GM18511 (cell line): ENCODE data around the gene PPP3R1.
A peak's percentile ranks its signal among the peaks of the same experiment; 100 is the strongest.

Experiments
- ATAC-seq: cut with Tn5 transposase; IDR thresholded peaks from one replicate; pipeline ENCODE4 v1.9.1; 2021; ENCODE audit warnings: mild to moderate bottlenecking, moderate library complexity; ENCODE audit not compliant: unreplicated experiment

The PPP3R1 gene

GRCh38 chr2:68236103-68236734 lies 16.1 kb downstream of the PPP3R1 start:
- ATAC-seq = peak; percentile 49

DNA sequence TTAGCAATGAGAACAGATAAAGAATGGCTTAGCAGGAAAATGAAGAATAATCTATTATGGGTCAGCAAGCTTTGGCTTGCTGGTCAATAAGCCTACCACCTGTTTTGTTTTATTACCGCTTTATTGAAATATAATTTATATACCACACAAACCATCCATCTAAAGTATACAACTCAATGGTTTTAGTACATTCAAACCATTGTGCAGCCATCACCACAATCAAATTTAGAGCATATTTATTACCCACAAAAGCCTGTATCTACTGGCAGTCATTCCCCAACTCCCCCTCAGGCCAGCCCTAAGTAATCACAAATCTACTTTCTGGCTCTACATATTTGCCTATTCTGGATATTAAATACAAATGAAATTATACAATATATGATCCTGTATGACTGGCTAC lies 17.2 kb downstream of the PPP3R1 start:
- no peak for ATAC-seq

DNA sequence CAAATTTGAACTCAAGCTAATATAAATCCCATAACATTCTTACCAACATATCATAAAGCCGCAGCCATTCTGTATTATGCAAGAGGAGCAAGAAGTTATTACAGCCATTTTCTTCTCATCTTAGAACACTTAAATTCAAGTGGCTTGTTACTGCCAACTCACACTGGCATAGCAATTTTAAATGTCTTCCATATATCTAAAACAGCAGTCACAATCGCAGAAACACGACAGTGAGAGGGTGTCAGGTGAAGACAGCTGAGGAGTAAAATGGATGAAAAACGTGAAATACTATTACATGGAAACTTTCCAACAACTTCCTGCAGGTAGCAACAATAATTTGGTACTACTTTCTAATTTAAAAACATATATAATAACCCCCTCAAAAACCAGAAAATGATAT lies 17.9 kb downstream of the PPP3R1 start:
- no peak for ATAC-seq

- no peak for ATAC-seq
Observed at GRCh38 chr2:68231061-68231372, 21.3 kb downstream of the PPP3R1 start.

- ATAC-seq = no peak
Observed at GRCh38 chr2:68230241-68231060, 21.9 kb downstream of the PPP3R1 start.

GRCh38 chr2:68226794-68227193 lies 25.5 kb downstream of the PPP3R1 start:
- no peak for ATAC-seq

GRCh38 chr2:68225119-68225632 lies 27.2 kb downstream of the PPP3R1 start:
- ATAC-seq = peak; percentile 85

DNA sequence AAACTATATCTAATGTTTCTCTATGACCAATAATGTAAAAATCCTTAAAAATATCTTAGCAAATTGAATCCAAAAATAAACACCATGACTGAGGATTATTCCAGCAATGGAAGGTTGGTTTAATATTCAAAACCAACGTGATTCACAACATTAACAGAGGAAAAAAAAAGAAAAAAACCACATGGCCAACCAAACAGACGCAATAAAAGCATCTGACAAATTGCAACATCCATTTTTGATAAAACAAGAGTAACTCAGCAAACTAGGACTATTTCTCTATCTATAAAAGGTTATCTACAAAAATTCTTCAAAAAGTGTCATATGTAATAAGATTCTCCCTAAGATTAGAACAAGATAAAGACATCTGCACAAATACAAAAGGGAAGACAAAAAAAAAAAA lies 28.9 kb downstream of the PPP3R1 start:
- no peak for ATAC-seq

DNA sequence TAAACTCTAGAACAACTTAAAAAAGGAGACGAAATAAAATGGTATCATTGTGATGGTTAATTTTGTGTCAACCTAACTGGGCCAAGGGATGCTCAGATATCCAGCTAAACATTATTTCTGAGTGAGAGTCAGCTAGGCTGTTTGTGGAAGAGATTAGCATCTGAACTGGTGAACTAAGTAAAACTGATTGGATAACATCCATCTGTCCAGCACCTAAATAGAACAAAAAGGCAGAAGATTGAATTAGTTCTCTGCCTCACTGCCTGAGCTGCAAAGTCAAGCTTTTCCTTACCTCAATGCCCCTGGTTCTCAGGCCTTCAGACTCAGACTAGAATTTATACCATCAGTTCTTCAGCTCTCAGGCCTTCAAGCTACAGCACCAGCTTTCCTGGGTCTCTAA lies 30.0 kb downstream of the PPP3R1 start:
- ATAC-seq = no peak

DNA sequence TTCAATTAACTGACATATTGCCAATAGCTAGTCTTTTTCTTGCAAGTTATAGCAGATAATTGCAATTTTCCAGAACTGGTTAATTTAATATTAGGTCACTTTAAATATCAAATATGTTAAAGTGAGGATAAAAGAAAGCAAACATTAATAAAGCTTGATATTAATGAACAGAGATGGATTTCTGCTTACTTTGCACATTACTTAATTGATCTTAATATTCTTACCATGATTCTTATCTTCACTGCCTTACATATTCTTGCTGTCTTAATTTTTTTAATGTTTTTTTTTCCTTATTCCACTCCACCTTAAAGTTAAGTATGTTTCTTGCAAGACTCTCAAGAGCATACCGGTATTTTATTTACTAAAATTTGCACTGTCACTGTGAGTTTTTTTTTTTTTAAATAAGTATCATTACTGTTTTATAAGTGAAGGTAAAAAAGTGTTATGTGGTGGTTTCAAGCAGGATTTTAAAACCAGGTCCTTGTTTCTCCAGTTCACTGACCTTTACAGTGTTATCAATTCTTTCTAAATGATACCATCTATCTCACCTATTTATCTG lies 33.9 kb downstream of the PPP3R1 start:
- ATAC-seq = no peak

GRCh38 chr2:68217729-68218128 lies 34.6 kb downstream of the PPP3R1 start:
- ATAC-seq = no peak

GRCh38 chr2:68216454-68217310 lies 35.6 kb downstream of the PPP3R1 start:
- peak; percentile 43 for ATAC-seq

- peak; percentile 82 for ATAC-seq
Observed at GRCh38 chr2:68214381-68214780, 38.0 kb downstream of the PPP3R1 start.

GRCh38 chr2:68206793-68207192 lies 45.5 kb downstream of the PPP3R1 start:
- no peak for ATAC-seq

DNA sequence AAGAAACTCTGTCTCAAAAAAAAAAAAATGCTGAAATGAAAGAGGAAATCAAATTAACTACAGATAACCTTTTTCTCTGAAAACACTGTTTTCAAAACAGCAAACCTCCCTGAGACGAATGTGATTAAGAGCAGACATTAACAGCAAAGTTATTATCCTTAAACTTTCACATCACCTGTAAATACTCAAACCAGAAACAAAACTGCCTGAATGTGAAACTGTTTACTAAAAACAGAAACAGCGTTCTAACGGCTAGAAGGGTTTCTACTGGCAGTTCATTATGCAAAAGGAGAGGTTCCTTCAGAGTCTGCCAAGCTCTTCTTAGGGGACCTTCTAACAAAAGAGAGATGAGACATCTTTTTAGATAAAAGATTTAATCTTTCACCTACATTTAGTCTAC lies 48.7 kb downstream of the PPP3R1 start:
- peak; percentile 93 for ATAC-seq

DNA sequence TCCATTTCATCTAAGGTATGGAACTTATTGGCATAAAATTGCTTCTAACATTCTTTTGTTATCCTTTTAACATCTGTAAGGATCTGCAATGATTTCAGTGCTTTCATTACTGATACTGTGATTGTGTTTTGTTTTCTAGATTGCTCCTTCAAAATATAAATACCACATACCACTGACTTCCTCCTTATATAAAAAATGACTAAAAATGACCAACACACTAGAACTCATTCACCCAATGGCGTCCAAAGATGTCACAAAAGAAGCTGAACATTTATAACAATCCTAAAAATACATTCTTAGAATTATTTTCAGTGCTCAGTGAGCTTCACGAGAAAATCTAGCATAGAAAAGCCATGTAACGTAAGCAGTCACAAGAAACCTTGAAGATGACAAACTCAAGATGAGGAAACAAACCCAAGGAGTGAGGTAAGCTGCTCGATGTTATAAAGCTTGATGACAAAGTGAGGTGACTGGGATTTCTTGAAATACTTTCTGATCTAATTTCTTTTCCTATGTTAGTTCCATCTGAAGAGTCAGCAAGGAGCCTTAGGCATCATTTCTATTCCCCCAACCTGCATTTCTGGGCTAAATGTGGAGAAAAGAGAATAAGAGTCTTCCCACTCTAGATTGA lies 52.1 kb downstream of the PPP3R1 start:
- ATAC-seq = no peak

- ATAC-seq = no peak
Observed at GRCh38 chr2:68196120-68196716, 56.1 kb downstream of the PPP3R1 start.

DNA sequence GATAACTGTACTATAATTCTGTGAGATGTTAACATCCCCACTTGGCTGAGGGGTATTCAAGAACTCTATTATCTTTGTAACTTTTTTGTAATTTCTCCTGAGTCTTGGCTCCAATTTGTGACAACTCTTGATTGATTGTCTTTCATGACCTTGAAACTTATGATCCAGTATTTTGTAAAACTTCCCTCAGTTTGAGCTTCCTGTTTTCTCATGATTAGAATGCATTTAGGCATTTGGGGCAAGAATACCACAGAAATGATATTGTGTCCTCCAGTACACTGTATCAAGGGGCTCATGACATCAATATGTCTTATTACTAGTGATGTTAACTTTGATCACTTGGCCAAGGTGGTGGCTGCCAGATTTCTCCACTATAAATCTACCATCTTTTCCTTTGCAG lies 57.2 kb downstream of the PPP3R1 start:
- ATAC-seq = no peak

DNA sequence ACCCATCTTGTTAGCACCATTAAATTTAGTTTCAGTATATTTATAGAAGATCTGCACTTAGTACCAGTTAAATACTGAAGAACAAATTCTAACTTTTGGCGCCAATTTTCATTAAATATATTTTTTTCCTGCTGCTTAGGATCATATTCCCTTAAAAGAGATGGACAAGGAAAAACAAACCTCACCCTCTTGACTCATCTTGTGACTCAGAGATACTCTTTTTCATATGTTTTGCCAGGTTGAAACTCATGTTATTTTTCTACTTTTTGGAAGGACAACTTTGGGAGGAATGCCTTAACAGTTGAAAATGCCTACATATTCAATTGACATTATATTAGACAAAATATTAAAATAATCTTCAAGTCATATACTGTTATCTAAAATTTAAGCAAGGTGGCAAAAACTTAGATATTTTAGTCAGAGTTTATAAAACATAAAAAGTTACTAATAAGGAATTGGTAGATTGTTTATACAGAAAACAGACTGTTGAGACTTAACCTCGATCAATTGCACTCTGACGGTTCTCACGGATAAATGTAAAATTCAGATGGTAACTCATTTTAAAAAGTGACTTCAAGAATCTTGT lies 58.5 kb downstream of the PPP3R1 start:
- ATAC-seq = no peak

DNA sequence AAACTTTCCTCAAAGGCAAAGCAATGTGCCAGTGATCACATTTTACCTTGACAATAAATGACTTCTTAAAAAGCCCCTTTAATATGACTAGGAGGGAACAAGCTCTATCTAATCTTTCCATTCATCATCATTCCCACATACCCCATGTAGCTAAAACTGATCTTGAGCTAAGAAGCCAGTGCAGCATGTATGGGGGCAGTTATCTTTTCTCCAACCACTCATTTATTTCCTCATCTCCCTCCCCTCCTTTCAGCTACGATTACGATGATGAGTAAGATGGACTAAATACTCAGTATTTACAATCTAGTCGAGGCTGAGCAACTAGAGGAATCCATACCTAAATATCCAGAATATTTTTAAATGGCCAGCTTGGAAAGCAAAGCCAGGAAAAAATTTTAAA lies 59.2 kb downstream of the PPP3R1 start:
- ATAC-seq = no peak
